GM19043 (cell line): Measurements from ENCODE around the gene PHF20.
"Not testable (repeated sequence)": the region's sequence is repeated elsewhere in the genome, so short reads cannot be mapped to it uniquely, and the experiment has no call there.

ENCODE experiments used
- ATAC-seq: cut with Tn5 transposase; IDR thresholded peaks from one replicate; pipeline ENCODE4 v1.9.1; 2021; ENCODE audit warnings: low read depth; ENCODE audit not compliant: unreplicated experiment

The PHF20 gene

GRCh38 chr20:35773154-35773751 lies 1.4 kb downstream of the PHF20 start:
- ATAC-seq: no peak

- no peak for ATAC-seq
Observed at GRCh38 chr20:35774391-35774790, 2.6 kb downstream of the PHF20 start.

- no peak for ATAC-seq
Observed at GRCh38 chr20:35776513-35777101, 4.8 kb downstream of the PHF20 start.

- ATAC-seq: not testable (repeated sequence)
Observed at GRCh38 chr20:35783811-35784210, 12.0 kb downstream of the PHF20 start.

- not testable (repeated sequence) for ATAC-seq
Observed at GRCh38 chr20:35785541-35785940, 13.7 kb downstream of the PHF20 start.

GRCh38 chr20:35788796-35789195 lies 17.0 kb downstream of the PHF20 start:
- ATAC-seq: no peak

- no peak for ATAC-seq
Observed at GRCh38 chr20:35791097-35791496, 19.3 kb downstream of the PHF20 start.

- no peak for ATAC-seq
Observed at GRCh38 chr20:35791821-35792220, 20.0 kb downstream of the PHF20 start.

- ATAC-seq: no peak
Observed at GRCh38 chr20:35792740-35793139, 20.9 kb downstream of the PHF20 start.

GRCh38 chr20:35796571-35796970 lies 24.8 kb downstream of the PHF20 start:
- no peak for ATAC-seq

GRCh38 chr20:35801865-35802264 lies 30.1 kb downstream of the PHF20 start:
- no peak for ATAC-seq

- no peak for ATAC-seq
Observed at GRCh38 chr20:35806075-35806474, 34.3 kb downstream of the PHF20 start.

GRCh38 chr20:35807877-35808276 lies 36.1 kb downstream of the PHF20 start:
- no peak for ATAC-seq

- no peak for ATAC-seq
Observed at GRCh38 chr20:35820715-35821114, 48.9 kb downstream of the PHF20 start.

- ATAC-seq: no peak
Observed at GRCh38 chr20:35821807-35822242, 50.0 kb downstream of the PHF20 start.

- ATAC-seq: no peak
Observed at GRCh38 chr20:35823147-35823546, 51.3 kb downstream of the PHF20 start.

GRCh38 chr20:35823937-35824336 lies 52.1 kb downstream of the PHF20 start:
- no peak for ATAC-seq

GRCh38 chr20:35826397-35826998 lies 54.7 kb downstream of the PHF20 start:
- no peak for ATAC-seq

GRCh38 chr20:35828434-35828833 lies 56.6 kb downstream of the PHF20 start:
- no peak for ATAC-seq

GRCh38 chr20:35828916-35829315 lies 57.1 kb downstream of the PHF20 start:
- ATAC-seq: no peak

- no peak for ATAC-seq
Observed at GRCh38 chr20:35830264-35830663, 58.4 kb downstream of the PHF20 start.

- ATAC-seq: no peak
Observed at GRCh38 chr20:35831029-35831428, 59.2 kb downstream of the PHF20 start.
